SKM-1 treated with dmso at 0.1 percent for 144 hours (cell line): Measurements from ENCODE around the gene EIPR1.

Experiments used
- DNase-seq: peaks from one replicate; lab custom pipeline; 2025; ENCODE audit not compliant: unreplicated experiment; lab: John Stamatoyannopoulos, UW

EIPR1 gene

GRCh38 chr2:3256605-3257004 is 121.0 kb downstream of the EIPR1 start:
- DNase-seq: no peak

GRCh38 chr2:3256157-3256556 is 121.5 kb downstream of the EIPR1 start:
- DNase-seq: no peak

- no peak for DNase-seq
Measured at GRCh38 chr2:3254442-3254941, 123.1 kb downstream of the EIPR1 start.

GRCh38 chr2:3253913-3254441 is 123.6 kb downstream of the EIPR1 start:
- no peak for DNase-seq

DNA sequence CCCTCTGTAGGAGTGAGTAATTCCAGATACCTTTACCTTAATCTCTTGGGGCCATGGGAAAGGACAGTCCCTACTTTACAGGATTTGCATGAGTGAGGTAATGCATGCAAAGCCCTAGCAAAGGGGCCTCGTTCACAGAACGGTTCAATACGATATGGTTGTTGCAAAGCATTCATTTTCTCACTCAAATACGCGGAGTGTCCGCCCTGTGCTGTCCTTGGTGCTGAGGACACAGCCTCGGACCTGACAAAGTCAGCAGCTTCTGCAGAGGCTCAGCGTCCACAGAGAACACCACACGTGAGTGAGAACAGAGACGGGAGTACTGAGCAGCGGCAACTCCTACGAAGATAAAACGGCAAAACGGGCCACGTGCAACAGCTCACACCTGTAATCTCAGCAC is 125.7 kb downstream of the EIPR1 start:
- no peak for DNase-seq

- no peak for DNase-seq
Measured at GRCh38 chr2:3249476-3249962, 128.1 kb downstream of the EIPR1 start.

DNA sequence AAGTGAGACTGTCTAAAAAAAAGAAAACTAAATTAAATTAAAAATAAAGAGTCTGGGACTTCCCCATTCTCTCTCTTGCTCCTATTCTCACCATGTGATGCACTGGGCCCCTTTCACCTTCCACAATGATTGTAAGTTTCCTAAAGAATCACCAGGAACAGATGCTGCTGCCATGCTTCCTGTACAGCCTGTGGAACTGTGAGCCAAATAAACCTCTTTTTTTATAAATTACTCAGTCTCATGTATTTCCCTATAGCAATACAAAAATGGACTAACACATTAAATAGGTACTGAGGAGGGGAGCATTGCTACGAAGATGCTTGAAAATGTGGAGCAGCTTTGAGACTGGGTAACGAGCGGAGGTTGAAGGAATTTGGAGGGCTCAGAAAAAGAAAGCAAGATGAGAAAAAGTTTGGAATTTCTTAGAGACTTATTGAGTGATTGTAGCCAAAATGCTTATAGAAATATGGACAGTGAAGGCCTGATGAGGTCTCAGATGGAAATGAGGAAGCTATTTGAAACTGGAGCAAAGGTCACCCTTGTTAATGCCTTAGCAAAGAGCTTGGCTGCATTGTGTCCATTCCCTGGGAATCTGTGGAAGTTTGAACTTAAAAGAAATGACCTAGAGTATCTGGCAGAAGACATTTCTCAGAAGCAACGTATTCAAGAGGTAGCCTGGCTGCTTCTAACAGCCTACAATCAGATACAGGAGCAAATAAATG is 128.7 kb downstream of the EIPR1 start:
- DNase-seq: no peak

- DNase-seq: no peak
Measured at GRCh38 chr2:3246928-3247714, 130.5 kb downstream of the EIPR1 start.

GRCh38 chr2:3246406-3246805 is 131.2 kb downstream of the EIPR1 start:
- DNase-seq: no peak

- no peak for DNase-seq
Measured at GRCh38 chr2:3244486-3244885, 133.1 kb downstream of the EIPR1 start.

GRCh38 chr2:3243804-3244203 is 133.8 kb downstream of the EIPR1 start:
- DNase-seq: no peak

GRCh38 chr2:3242747-3243369 is 134.8 kb downstream of the EIPR1 start:
- peak; percentile 54 for DNase-seq

GRCh38 chr2:3241971-3242746 is 135.5 kb downstream of the EIPR1 start:
- no peak for DNase-seq

GRCh38 chr2:3238951-3239841 is 138.4 kb downstream of the EIPR1 start:
- DNase-seq: no peak

DNA sequence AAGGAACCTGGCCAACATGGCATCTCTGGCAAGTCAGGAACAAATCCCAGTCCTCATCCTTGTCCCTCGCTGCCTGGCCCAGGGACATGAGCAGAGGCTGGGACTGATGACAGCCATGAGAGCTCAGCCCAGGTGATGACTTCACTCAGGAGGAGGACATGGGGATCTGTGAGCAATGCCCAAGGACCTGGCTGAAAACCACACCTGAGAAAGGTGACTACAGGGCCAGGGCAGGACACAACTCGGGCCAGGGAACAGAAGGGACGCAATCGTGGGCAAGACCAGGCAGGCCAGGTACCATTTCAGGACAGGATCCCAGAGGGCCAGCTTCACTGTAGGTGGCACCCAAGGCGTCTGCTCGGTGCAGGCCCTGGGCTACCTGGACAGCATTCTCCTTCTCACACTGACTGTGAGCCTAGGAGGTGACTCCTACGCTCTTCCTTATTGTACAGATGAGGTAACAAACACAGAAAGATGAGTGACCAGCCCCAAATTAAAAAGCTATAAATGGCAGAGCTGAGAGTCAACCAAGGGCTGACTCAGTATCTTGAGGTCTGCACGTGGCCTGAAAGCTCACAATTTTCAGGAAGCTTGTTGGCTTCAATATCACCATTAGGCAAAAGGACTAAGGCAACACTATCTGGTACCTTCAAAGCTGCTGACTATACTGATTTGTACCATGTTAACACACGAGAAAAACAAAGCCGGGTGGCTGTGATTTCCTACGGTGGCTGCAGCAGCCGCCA is 141.1 kb downstream of the EIPR1 start:
- DNase-seq: no peak

DNA sequence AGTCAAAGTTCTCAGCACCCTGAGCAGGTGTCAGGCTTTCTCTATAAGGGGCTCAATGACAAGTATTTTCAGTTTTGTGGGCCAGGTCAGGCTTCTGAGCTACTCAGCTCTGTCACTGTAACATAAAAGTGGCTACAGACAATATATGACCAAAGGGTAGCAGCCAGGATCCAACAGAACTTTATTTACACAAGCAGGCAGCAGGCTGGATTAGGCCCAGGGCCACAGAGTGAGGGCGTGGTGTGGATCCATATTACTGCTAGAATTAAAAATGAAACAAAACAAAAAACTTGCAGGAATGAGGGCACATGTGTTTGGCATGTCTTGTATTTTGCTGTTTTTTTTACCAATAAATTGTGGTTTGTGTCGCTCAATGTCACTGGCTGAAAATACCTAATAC is 143.7 kb downstream of the EIPR1 start:
- DNase-seq: no peak

GRCh38 chr2:3229221-3229620 is 148.4 kb downstream of the EIPR1 start:
- no peak for DNase-seq

DNA sequence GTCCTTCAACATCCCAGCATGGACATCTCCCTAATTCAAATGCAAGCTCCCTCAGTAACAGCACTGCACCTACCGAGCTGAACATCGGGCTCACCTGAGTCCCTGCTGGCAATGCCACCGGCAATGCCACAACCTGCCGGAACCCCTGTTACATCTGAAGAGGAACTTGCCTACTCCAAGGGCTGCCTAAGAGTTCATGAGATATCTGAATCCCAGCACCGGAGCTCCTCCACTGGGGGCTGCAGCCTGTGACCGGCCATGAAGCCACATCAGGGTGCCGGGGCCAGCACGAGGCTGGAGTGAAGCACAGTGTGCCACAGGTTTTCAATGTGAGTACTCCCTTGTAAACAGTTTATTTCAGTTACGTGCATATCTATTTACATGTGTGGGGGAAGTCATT is 152.9 kb downstream of the EIPR1 start:
- DNase-seq: no peak
